GM12892 (cell line): ENCODE data around the gene CCDC61.

Experiments used
- POLR2A ChIP-seq: IDR thresholded peaks from 2 replicates; pipeline ENCODE4 v1.6.1; 2011; ENCODE audit warnings: low read depth, low read length, control low read depth
- POLR2AphosphoS5 ChIP-seq: IDR thresholded peaks from 2 replicates; pipeline ENCODE4 v1.6.1; 2011; ENCODE audit warnings: low read depth, low read length, control low read depth
- TAF1 ChIP-seq: IDR thresholded peaks from 2 replicates; pipeline ENCODE4 v1.6.1; 2011; ENCODE audit warnings: low read depth, mild to moderate bottlenecking, control low read depth, low read length, borderline replicate concordance

DNA sequence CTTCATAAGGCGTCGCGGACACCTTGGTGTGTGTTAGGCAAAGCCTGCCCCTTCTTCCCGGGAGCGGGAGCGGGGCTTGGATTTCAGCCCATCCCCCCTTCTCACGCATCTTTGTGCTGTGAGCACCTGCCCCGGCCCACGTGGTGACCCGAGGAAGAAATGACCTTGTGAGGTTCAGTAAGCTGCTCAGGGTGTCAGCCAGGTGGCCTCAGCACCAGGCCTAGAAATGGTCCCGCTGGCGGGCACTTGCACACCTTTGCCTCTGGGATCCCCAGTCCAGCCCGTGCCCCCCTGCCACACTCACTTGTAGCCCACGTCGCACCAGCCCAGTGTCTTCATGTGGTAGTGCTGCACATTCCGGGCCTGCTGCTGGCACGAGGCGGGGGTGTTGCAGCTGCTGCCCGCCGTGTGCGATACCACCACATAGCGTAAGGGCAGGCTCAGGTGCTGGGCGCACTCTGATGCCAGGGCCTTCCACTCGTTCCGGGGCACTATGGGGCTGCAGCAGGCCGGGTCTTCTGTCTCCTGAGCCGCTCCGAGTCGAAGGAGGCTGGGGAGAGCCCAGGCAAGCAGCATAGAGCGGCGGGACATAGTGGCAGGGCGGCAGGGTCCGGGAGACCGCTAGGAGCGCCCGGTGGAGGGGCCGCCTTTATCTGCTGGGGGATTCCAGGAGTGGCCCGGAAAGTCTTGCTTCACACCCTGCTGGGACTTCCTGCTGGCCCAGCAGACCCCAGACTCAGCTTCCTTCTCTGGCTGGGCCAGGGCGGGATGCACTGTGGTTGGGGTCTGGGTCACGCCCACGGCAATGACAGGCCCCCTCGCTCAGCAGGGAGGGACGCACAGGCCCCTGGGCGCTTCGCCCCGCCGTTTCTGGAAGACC, 27.4 kb downstream of the CCDC61 start, which contains the start of gene PGLYRP1:
- no peak for TF ChIP-seq POLR2AphosphoS5
- TF ChIP-seq POLR2A: no peak
- TF ChIP-seq TAF1: no peak
